GM19372 (cell line): ENCODE measurements around the gene SEMA4D.

Experiments
- ATAC-seq: cut with Tn5 transposase; IDR thresholded peaks from one replicate; pipeline ENCODE4 v1.9.1; 2021; ENCODE audit warnings: mild to moderate bottlenecking, low read depth, moderate library complexity; ENCODE audit not compliant: unreplicated experiment

Gene SEMA4D

DNA sequence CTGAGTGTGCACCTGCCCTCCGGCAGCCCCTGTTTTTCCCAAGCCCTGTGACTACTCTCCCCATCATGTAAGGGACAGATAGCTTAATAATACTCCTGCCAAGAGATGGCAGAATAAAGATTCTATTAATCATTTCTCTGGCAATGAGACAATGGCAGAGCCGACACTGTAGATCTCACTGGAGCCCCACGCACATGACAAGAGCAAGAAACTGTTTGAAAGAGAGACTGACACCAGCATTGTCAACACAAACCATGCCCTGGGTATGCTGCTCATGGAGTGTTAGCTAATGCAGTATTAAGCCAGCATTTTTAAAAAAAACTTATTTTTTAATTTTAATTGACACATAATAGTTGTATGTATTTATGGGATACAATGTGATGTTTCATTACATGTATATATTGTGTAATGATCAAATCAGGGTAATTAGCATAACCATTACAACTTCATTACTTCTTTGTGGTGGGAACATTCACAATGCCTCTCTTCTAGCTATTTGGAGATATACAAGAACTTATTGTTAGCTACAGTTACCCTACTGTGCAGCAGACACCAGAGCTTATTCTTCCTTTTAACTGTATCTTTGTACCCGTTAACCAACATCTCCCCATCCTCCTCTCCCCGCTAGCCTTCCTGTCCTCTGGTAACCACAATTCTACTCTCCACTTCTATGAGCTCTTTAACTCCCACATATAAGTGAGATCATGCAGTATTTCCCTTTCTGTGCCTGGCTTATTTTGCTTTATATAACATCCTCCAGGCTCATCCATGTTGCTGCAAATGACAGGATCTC lies 31.5 kb upstream of the SEMA4D start:
- no peak for ATAC-seq

DNA sequence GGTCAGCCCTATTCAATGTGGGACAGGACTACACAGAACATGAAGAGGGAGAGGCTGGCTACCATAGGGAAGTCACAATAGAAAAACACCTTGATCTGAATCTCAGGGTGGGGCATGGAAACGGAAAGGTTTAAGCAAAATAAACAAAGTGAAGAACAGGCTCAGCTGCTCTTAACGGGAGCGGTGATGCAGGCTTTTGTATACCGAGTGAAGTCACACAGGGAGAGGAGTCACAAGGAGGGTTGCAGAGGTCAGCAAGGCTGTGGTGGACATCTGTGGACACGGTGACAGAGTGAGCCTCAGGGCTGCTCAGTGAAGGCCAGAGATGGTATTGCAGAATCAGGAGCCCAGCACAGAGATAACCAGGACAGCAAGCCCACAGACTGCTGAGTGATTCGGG lies 30.6 kb upstream of the SEMA4D start:
- no peak for ATAC-seq

DNA sequence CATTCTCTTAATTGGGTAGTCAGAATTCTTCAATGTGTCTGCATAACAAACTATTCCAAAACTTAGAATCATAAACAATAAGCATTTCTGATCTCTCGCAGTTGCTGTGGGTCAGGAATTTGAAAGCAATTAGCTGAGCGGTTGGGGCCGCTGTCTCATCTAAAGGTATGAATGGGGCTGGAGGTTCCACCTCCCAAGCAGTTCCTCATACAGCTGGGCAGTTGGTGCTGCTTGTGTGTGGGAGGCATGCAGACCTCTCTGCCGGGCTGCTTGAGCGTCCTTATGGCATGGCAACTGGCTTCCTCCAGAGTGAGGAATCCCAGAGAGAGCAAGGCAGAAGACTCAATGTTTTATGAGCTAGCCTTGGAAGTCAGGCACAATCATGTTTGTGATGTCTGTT lies 30.2 kb upstream of the SEMA4D start:
- ATAC-seq, result no peak

GRCh38 chr9:89527084-89527483 lies 29.2 kb upstream of the SEMA4D start:
- ATAC-seq, result no peak

- ATAC-seq, result no peak
These were observed 28.8 kb upstream of the SEMA4D start for GRCh38 chr9:89526667-89527066.

- ATAC-seq, result no peak
These were observed 27.8 kb upstream of the SEMA4D start for GRCh38 chr9:89525446-89526374.

DNA sequence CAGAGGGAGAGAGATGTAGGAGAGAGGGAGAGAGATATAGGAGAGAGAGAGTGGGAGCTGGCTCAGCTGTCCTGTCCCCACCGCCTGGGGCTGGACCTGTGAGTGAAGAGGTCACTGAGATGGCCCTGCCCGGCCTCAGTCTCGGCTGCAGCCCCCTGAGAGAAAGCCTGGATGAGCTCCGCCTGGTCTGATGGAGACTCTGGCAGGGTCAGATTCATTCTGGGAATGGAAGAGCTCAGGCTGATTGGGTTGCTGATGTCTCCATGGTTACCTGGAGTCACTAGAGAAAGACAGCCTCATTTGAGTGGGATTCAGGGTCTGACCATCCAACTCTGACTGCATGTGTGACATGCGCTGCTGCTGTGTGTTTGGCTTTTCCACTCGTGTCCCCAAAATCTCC lies 27.1 kb upstream of the SEMA4D start:
- ATAC-seq, result no peak

DNA sequence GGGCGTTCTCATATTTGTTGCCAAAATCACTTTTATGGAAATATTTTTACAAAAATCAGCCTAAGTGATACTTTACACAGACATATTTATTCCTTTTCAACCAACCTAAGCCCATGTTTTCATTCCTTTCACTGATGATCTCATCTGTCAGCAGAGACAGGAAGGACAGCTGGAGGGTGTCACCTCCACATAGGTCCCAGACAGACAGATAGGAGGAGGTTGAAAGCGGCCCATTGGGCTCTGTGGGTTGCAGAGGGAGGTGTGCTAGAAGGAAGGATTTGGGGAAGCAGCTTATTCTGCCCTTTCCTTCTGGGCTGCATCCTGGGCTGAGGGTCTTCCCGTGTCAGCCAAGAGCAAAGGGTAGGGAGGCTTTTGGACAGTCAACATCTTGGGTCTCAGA lies 26.0 kb upstream of the SEMA4D start:
- ATAC-seq, result no peak

- ATAC-seq, result no peak
These were observed 25.0 kb upstream of the SEMA4D start for GRCh38 chr9:89522959-89523285.

GRCh38 chr9:89522261-89522958 lies 24.5 kb upstream of the SEMA4D start:
- peak; percentile 99 for ATAC-seq

DNA sequence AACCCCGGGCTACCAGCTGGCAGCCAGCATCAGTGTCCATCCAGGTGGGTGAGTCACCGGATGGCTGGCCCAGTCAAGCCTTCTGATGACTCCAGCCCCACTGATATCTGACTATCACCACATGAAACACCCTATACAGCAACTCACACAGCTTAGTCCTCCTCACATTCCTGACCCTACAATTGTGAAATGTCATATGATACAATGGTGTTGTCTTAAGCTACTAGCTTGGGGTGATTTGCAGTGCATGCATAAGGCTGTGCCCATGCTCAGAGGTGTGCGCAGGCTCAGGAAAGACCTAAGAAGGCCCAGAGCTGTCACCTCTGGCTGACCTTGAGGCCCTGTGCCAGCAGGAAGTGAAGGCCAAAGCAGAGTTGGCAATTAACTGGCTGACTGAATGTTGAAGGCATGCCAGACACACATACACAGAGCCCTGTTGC lies 21.5 kb upstream of the SEMA4D start:
- ATAC-seq, result no peak

DNA sequence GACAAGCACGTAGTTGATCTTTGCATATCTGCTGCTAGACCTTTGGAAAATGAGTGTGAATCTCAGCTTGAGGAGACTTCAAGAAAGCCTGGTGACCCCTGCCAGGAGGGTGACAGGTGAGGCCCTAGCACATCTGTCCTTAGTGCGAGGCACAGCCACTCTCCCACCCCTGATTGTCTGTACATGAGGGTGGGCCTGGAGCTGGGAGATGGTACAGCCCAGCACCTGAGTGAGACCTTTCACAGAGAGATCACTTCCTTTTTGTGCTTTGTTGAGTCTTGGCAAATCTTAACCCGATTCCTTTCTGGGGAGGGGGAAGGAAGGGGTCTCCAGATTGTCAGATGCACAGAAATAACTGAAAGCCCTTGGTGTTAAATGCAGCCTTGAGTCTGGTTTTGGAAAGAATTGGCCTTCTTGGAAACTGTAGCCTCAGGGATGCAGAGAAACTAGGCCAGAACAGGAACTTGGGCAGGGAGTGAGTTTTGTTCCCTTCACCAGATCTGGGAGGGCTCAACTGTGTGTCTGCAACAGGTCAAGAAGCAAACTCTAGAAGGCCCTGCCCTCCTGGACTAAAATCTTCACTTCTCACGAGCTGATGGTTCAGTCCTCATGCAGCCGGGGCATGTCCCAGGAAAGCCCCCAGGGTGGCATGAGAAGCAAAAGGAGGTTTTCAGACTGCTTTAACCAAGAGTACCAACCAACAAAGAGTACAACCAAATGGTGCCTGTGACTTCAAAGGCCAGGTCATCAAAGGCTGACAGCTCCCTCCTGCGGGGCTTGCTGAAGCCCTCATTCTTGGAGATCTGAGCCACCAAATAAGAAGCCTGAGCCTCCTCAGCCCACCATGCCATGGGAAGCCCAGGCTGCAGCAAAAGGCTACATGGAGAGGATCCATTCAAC lies 20.8 kb upstream of the SEMA4D start:
- no peak for ATAC-seq

GRCh38 chr9:89515416-89515815 lies 17.5 kb upstream of the SEMA4D start:
- no peak for ATAC-seq

- no peak for ATAC-seq
These were observed 17.0 kb upstream of the SEMA4D start for GRCh38 chr9:89514956-89515355.

GRCh38 chr9:89514337-89514736 lies 16.4 kb upstream of the SEMA4D start:
- no peak for ATAC-seq

GRCh38 chr9:89513837-89514236 lies 15.9 kb upstream of the SEMA4D start:
- no peak for ATAC-seq

- no peak for ATAC-seq
These were observed 14.5 kb upstream of the SEMA4D start for GRCh38 chr9:89512382-89512781.

- no peak for ATAC-seq
These were observed 11.2 kb upstream of the SEMA4D start for GRCh38 chr9:89508951-89509615.

DNA sequence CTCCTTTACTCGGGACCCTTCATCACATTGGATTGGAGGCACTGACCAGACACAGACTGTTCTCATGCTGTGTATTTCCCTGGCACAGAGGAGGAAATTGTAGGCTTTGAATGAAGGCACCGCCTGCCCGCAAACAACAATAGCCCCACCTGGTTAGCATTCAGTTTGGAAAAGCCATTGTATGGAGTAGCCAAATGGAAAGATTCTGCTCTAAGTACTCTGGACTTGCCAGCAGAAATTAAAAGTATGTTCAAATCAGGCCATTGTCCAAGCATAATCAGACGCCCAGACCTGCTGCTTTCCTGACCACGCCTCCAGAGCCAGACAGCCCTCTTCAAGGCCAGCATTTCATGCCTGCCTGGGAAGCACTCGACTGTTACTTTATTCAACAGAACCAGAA lies 8.0 kb upstream of the SEMA4D start:
- no peak for ATAC-seq

DNA sequence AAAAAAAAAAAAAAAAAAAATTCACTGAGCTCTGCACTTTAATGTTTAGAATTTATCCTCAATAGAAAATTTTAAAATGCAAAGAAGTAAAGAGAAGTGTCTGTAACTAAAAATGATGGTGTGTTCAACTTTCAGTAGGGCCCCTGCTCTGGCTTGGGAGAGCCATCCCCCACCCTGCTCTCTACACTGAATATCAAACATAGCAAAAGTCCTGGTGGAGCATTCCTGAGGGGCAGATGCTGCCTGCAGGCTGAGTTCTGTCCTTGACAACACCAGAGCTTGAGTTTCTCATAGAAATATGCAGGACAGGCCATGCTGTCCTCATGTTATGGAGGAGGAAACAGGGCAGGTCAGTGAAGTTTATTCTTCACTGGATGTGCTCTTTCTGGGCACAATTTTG lies 7.1 kb upstream of the SEMA4D start:
- ATAC-seq, result no peak
